Dendritic cell treated with granulocyte-macrophage colony-stimulating factor and Interleukin-4, amounts not matched to agents 40 ng/mL and 50 ng/mL, for 4 days (primary cell): ENCODE measurements around the gene ARCN1.
A peak's percentile ranks its signal among the peaks of the same experiment; 100 is the strongest.

ENCODE experiments used
- H3K27ac Mint-ChIP-seq: one replicate; pipeline ENCODE4 v1.8.0; 2022; ENCODE audit warnings: mild to moderate bottlenecking, mixed read lengths
- H3K27me3 Mint-ChIP-seq: one replicate; pipeline ENCODE4 v1.8.0; 2022; ENCODE audit warnings: mild to moderate bottlenecking, mixed read lengths
- H3K36me3 Mint-ChIP-seq: one replicate; pipeline ENCODE4 v1.8.0; 2022; ENCODE audit warnings: low read depth, mixed read lengths
- H3K4me1 Mint-ChIP-seq: one replicate; pipeline ENCODE4 v1.8.0; 2022; ENCODE audit warnings: low read depth, mixed read lengths
- H3K4me3 Mint-ChIP-seq: one replicate; pipeline ENCODE4 v1.8.0; 2022; ENCODE audit warnings: mild to moderate bottlenecking, moderate library complexity, mixed read lengths
- H3K9me3 Mint-ChIP-seq: one replicate; pipeline ENCODE4 v1.8.0; 2022; ENCODE audit warnings: mixed read lengths
- intact Hi-C: fragments of 100-400 bp; cut with micrococcal nuclease; formaldehyde crosslinking; loops from one replicate; pipeline ENCODE4 v1.15.0; 2022

Gene ARCN1

DNA sequence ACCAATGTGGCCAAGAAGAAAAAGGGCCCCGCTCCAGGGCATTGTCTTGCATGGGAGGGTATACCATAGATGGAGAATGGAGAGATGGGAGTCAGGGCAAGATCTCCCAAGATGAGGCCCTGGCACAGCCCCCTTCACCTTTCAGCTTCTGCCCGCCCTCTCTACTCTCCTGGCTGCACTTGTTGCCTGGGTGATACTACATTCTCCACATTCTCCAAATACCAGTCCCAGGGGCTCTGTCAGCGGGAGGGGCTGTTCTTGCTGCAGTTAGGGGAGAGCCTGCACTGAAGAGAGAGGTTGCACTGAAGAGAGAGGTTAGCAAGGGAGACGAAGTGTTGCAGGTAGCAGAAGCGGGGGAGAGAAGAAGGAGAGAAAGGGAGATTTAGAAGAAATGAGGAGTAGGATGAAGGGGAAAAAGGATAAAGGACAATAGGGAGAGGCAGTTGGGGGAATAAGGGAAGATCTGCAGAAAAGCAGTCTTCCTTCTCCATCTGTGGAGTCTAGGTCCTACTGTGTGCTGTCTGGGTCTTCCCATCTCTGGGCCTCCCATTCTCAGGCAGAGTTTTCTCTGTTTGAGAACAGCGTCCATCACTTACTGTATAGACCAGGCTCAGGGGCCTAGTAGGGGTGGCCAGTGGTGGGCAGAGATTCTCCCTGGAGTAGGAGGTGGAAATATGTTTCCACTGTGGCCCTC lies 43.2 kb downstream of the ARCN1 start:
- Mint-ChIP-seq H3K27me3 (peaks cover 38% of the 10 kb centered on the region), H3K36me3 (no peaks in the 10 kb centered on the region), H3K9me3 (no peaks in the 10 kb centered on the region), H3K27ac (no peak overlapping the region), H3K4me3 (no peak overlapping the region), H3K4me1 (peaks cover 37% of the 10 kb centered on the region)
- intact Hi-C loops = no loop called here

DNA sequence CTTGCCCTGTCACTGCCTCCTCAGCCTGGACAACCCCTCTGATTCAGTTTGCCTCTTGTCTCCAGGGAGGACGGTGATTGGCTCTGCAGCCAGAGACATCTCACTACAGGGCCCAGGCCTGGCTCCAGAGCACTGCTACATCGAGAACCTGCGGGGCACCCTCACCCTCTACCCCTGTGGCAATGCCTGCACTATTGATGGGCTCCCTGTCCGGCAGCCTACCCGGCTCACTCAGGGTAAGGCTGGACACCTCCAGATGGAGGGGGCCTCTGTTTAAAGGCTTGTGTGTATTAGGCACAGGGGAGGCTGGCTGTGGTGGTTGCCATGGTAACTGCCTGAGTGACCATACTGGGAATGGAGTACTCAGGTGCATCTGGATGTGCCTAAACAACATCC lies 43.8 kb downstream of the ARCN1 start:
- Mint-ChIP-seq H3K27ac (no peak overlapping the region), H3K36me3 (no peaks in the 10 kb centered on the region), H3K4me3 (no peak overlapping the region), H3K4me1 (peaks cover 39% of the 10 kb centered on the region), H3K27me3 (peaks cover 38% of the 10 kb centered on the region), H3K9me3 (no peaks in the 10 kb centered on the region)
- intact Hi-C loops = no loop called here

DNA sequence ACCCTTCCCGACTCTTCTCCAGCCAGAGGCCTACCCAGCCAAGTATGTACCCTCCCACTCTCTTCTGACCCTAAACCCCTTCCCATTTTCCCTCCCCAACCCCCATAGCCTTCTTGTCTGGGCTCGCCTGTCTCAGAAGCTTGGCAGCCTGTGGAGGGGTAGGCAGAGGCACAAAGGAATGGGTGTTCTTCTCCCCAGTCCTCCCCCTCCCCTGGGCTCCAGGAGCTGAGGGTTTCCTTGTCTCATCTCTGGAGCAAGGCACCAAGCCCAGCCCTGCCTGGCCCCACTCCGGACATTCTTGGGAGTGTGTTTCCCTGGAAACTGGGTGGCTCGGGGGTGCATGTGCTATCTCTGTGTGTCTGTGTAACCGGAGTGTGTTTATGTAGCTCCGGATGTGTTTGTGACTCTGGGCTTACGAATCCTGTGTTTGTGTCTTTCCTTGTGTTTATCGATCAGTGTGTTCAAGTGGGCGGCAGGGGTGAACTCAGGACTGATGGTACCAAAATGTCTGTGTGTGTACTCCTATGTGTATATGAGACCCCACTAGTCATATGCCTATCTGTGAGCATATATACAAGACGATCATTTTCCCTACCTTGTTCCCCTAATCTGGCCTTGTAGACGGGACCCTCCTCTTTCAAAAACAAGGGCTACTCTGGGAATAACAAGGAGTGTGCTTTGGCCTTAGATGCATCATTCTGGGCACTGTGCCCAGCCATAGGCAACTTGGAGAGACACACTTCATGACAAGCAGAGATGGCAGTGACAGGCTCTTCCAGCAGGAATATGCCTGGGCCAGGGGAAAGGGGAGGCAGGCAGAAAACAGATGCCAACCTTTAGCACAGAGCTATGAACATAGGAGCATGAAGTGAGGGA lies 46.1 kb downstream of the ARCN1 start:
- Mint-ChIP-seq H3K27me3 (peaks cover 29% of the 10 kb centered on the region), H3K4me3 (no peak overlapping the region), H3K9me3 (no peaks in the 10 kb centered on the region), H3K36me3 (no peaks in the 10 kb centered on the region), H3K27ac (peak overlapping the region; percentile 8), H3K4me1 (peaks cover 42% of the 10 kb centered on the region)
- intact Hi-C loops = no loop called here

DNA sequence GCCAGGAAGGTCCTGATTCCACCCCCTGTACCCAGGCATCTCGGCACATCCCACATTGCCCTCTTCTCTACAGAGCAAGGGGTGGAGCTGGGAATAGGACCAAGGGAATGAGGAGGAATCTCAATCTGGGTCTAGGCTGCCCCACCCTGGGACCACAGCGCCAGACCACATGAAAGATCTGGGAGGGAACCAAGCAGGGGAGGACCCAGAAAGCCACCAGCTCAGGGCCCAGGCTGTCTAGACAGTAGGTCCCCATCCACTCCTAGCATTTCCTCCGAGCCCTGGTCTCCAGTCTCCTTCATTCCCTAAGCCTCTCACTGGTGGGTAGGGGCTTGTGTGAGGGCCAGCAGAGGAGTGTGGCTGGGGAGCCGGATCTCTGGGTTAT lies 46.8 kb downstream of the ARCN1 start:
- peaks cover 23% of the 10 kb centered on the region for H3K27me3 Mint-ChIP-seq
- H3K36me3 Mint-ChIP-seq = no peaks in the 10 kb centered on the region
- H3K27ac Mint-ChIP-seq = peak overlapping the region; percentile 8
- intact Hi-C loops = no loop called here
- peaks cover 42% of the 10 kb centered on the region for H3K4me1 Mint-ChIP-seq
- no peak overlapping the region for H3K4me3 Mint-ChIP-seq
- H3K9me3 Mint-ChIP-seq = no peaks in the 10 kb centered on the region

DNA sequence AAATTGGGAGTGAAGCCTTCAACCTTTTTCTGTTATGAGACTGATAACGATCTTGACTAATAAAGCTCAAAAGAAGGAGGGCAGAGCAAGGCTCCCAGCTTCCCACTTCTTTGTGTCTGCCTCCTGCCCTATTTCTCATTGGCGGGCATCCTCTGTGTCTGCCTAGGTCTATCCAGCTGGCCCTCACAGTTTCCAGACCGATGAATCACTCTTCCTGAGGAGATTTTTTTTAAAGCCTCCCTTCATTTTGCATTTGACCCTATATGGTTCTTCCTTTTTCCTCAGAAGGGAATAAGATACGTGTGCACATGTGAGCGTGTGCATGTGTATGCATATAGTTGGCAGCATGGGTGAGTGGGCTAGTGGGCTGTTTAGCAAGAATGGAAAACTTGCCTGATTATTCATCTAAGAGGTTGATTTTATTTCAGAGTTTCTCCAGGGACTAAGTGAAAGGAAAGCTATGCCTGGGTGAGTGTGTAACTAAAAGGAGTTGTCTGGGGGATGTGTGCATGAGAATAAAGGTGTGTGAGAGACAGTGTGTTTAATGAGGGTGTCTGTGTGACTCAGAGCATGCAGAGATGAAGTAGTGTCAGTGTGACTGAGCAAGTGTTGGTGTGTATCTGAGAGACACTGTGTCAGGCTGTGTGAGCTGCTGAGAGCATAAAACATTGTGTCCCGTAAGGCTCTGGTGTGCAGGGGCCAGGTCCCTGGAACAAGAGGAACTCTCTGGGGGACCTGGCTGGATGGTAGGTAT lies 47.4 kb downstream of the ARCN1 start:
- Mint-ChIP-seq H3K9me3 (no peaks in the 10 kb centered on the region), H3K4me1 (peaks cover 42% of the 10 kb centered on the region), H3K27me3 (peaks cover 22% of the 10 kb centered on the region), H3K27ac (peak overlapping the region; percentile 8), H3K36me3 (no peaks in the 10 kb centered on the region), H3K4me3 (no peak overlapping the region)
- intact Hi-C loops = no loop called here

DNA sequence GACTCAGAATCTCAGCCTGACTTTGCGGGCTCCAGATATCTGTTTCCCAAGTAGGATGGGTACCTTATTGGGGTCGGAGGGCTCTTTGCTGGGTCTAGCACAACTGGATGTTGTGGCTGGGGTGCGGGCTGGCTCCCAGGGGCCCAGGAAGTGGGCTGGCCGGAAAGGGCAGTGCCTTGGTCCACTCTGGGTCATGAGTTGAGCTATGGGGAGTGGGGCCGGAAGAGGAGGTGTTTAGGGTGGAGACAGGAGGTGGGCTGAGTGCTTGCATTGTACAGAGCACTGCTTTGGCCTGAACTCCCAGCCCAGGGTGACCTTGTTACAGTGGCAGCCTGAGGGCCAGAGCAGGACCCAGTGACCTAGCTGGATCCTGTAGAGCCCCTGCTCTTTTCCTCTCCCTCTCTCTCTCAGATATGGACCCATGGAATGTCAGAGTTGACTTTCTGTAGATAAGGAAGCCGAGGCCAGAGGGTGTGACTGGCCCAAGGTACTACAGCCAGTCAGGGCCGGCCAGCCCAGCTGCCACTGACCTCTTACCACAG lies 48.4 kb downstream of the ARCN1 start:
- Mint-ChIP-seq H3K27me3 (peaks cover 17% of the 10 kb centered on the region), H3K9me3 (no peaks in the 10 kb centered on the region), H3K36me3 (no peaks in the 10 kb centered on the region), H3K4me1 (peaks cover 42% of the 10 kb centered on the region), H3K27ac (peak overlapping the region; percentile 25), H3K4me3 (peak overlapping the region; percentile 66)
- intact Hi-C loops = no loop called here

DNA sequence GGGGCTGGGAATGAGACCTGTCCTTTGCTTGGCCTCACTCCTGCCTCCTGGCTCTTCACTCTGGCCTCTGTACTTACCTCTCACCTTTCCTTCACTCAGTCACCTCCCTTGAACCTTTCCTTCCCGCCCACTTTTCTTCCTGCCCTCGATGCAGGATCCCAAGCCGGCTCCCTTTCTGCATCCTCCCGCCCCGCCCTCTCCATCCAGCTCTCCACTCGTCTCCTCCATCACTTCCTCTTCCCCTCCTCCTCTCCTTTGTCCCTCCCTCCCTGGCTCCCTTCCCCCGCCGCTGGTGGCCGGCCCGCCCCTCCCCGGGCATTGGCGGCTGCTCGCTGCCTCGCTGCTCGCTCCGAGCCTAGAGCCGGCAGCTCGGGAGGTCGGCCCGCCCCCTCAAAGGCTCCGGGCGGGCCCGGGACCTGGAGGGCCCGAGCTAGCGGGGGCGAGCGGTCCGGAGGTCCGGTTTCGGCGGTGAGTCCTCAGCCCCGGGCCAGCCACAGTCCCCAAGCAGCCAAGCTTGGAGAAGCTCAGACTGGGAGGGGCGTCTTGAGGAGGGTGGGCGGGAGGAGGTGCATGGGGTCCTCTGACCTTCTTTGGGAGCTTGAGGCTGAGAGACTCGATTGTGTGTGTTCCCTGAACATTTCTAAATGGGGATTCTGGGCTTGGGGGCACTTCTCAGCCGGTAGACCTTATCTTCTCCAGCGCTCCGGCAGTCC lies 49.0 kb downstream of the ARCN1 start:
- H3K9me3 Mint-ChIP-seq = no peaks in the 10 kb centered on the region
- no peaks in the 10 kb centered on the region for H3K36me3 Mint-ChIP-seq
- H3K27ac Mint-ChIP-seq = peak overlapping the region; percentile 25
- peaks cover 17% of the 10 kb centered on the region for H3K27me3 Mint-ChIP-seq
- H3K4me1 Mint-ChIP-seq = peaks cover 40% of the 10 kb centered on the region
- intact Hi-C loops = no loop called here
- peak overlapping the region; percentile 66 for H3K4me3 Mint-ChIP-seq

DNA sequence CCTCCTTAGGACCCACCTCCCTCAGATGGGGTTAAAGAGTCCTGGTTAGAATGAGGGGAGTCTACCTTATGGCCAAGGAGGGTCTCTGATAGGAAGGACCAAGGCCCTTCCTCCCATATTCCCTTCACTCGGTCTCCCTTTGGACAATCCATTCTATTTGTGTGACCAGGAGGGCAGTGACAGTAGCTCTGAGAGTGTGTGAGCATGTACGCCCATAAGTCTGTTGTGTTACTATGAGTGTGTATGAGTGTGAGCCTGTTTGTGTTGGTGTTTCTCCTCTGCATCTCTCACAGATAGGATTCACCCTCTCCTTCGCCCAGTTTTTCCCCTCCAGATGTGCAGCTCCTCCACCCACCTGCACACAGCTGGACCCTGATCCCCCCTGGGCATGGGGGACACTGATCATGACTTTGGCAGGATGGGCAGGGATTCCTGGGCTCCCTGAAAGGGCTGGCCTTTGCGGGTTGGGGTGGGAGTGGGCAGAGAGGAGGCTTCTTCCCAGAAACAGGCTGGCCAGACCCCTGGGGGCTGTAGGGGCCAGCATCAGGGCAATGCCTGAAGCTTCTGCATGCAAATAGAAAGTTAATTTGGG lies 49.7 kb downstream of the ARCN1 start:
- Mint-ChIP-seq H3K4me3 (peak overlapping the region; percentile 66), H3K27me3 (peaks cover 17% of the 10 kb centered on the region), H3K9me3 (no peaks in the 10 kb centered on the region), H3K4me1 (peaks cover 37% of the 10 kb centered on the region), H3K36me3 (no peaks in the 10 kb centered on the region), H3K27ac (no peak overlapping the region)
- intact Hi-C loops = no loop called here

DNA sequence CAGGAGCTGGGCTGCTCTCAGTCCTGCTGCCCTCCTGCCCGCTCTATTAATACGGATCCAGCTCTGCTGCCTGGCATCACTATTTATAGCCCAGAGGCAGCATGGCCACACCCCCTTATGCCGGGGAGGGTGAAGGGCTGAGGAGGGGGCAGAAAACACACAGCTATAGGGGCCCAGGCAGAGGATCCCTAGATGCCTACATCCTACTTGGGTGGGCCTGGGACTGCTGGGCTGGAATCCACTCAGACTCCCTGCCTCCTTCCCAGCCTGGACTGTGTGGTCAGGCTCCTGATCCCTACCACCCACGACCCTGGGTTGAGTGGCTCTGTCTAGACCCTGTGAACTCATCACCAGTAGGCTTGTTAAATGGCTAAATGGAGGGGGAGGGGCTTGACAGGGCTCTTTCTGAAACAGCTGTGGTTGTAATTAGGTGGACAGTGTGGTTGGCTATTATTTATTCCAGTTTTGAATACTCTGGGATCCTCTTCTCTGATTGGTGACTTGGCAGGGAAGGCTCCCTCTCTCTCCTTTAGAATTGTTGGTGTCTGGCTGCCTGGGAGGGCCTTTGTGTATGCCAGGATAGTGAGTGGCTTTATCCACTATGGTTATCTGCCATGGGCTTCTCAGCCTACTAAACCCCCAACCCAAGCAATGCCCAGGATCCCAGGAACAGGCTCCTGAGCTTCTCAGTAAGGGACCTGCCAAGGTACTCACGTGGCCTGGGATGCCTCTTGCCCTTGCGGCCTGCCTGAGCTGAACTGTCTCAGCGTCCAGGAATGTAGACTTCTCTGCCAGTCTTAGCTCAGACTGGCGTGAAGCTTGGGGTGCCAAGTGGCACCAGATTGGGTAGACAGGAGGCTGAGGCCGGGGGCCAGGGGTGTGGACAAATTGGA lies 50.4 kb downstream of the ARCN1 start:
- H3K4me1 Mint-ChIP-seq = peaks cover 37% of the 10 kb centered on the region
- H3K27ac Mint-ChIP-seq = no peak overlapping the region
- H3K36me3 Mint-ChIP-seq = peaks cover 3% of the 10 kb centered on the region
- peaks cover 17% of the 10 kb centered on the region for H3K27me3 Mint-ChIP-seq
- no peak overlapping the region for H3K4me3 Mint-ChIP-seq
- H3K9me3 Mint-ChIP-seq = no peaks in the 10 kb centered on the region
- intact Hi-C loops = no loop called here

DNA sequence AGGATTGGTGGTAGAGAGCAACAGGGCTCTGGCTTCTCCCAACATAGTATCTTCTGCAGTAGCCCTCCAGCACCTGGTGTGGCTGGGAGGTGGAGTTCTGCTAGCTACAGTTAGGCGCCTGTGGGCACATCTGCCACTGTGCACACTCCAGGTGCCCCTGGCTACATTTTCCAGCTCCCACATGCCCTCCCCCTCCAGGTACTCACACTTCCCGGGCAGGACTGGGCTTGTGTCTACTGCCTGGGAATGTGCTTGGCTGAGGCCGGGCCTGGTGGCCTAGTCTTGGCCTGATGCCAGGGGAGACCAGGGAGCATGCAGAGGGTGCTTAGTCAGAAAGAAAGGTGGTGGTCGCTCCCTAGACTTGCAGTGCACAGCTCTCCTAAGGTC lies 51.1 kb downstream of the ARCN1 start:
- Mint-ChIP-seq H3K4me1 (peaks cover 34% of the 10 kb centered on the region), H3K9me3 (no peaks in the 10 kb centered on the region), H3K4me3 (no peak overlapping the region), H3K27me3 (peaks cover 16% of the 10 kb centered on the region), H3K27ac (no peak overlapping the region), H3K36me3 (peaks cover 9% of the 10 kb centered on the region)
- intact Hi-C loops = no loop called here

DNA sequence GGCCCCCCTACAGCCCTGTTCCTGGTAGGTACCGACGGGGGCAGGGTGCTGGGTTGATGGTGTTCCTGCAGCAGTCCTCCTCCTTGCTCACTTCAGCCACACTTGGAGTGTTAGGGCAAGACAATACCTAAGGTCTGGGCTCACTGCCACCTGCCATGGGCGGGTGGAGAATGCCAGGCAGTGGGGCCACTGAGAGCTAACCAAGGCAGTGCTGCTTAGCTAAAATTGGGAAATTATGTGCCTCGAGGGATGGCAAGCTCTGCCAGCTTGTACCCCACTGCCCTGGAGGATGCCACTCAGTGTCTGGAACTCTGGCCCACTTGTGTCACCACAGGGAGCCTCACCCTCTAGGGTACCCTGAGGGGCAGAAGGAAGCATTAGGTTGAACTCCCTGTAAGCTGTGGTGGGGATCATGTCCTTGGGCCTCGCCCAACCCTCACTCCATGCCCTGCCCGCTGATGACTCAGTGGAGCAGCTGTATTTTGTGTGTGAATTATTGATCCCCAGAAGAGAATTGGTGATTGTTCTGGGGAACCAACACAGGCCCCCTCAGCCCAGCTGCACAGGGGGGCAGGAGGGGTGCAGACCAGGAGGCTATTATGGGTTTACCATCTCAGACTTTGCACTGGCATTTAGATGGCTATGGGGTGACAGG lies 53.0 kb downstream of the ARCN1 start:
- Mint-ChIP-seq H3K9me3 (no peaks in the 10 kb centered on the region), H3K27ac (no peak overlapping the region), H3K36me3 (peaks cover 11% of the 10 kb centered on the region), H3K27me3 (peaks cover 12% of the 10 kb centered on the region), H3K4me3 (no peak overlapping the region), H3K4me1 (peaks cover 16% of the 10 kb centered on the region)
- intact Hi-C loops = no loop called here

DNA sequence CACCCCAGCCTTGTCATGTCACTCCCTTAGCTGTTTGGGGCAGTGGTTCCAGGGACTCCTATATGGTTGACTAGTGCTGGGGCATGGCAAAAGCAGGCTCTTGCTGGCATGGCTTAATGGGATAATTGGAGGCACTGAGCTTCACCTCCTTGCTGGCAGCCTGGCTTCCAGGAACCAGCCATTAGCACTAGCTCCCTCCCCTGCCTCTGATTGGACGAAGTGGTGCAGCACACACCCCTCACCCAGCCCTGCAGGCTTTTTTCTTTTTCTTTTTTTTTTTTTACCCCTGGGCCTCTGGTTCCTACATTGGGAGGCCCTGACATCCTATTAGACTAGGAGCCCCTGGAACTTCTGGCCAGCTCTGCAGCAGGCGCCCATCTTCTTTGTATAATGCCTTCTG lies 53.8 kb downstream of the ARCN1 start:
- Mint-ChIP-seq H3K4me1 (peaks cover 8% of the 10 kb centered on the region), H3K9me3 (no peaks in the 10 kb centered on the region), H3K27me3 (peaks cover 8% of the 10 kb centered on the region), H3K27ac (no peak overlapping the region), H3K36me3 (peaks cover 11% of the 10 kb centered on the region), H3K4me3 (no peak overlapping the region)
- intact Hi-C loops = no loop called here
